SK-N-SH (cell line): ENCODE measurements around the gene AFF3. TPM values are rescaled to one million over a fixed set of nuclear protein-coding genes. Genes with fewer than 3 reads are reported as not detected.
A peak's percentile ranks its signal among the peaks of the same experiment; 100 is the strongest.

Experiments used
- CTCF ChIA-PET: fragments of 300-600, 350-600 bp; formaldehyde crosslinking; extraction: SDS; loops from one replicate; lab custom pipeline; 2021; lab: Yijun Ruan, JAX
- POLR2A ChIA-PET: fragments of 350-600 bp; sonication (Branson Sonifier 250); formaldehyde crosslinking; extraction: SDS; loops from one replicate; lab custom pipeline; 2020; ENCODE audit warnings: antibody characterized with exemption, inconsistent platforms; lab: Yijun Ruan, JAX
- DNase-seq: peaks from one replicate; pipeline ENCODE4 v3.0.0; 2012
- H2AFZ ChIP-seq: fragments of 200-600 bp; sonication (generic); 2 replicates; pipeline ENCODE4 v1.8.1; 2016; ENCODE audit warnings: antibody characterized with exemption, mild to moderate bottlenecking, low read depth
- H3F3A ChIP-seq: fragments of 200-600 bp; sonication (generic); replicated peaks from 2 replicates; pipeline ENCODE3; 2016; ENCODE audit warnings: antibody characterized with exemption, mild to moderate bottlenecking; ENCODE audit not compliant: insufficient read depth
- H3K27ac ChIP-seq, 2 experiments: fragments of 200-500 bp in 1 of 2; fragments of 200-600 bp in 1 of 2; sonication (Bioruptor generic) in 1 of 2; sonication (generic), shearing (Covaris generic) in 1 of 2; 2 replicates each; pipeline versions ENCODE4 v1.5.1 to v1.6.1; 2014 to 2016; ENCODE audit warnings: low read depth in 2 of 2, inconsistent platforms in 1 of 2, low read length in 1 of 2, mild to moderate bottlenecking in 1 of 2, mixed read lengths in 1 of 2
- H3K27me3 ChIP-seq: fragments of 200-600 bp; sonication (generic), shearing (Covaris generic); 2 replicates; pipeline ENCODE4 v1.6.1; 2016; ENCODE audit warnings: mixed run types; ENCODE audit not compliant: insufficient read depth
- H3K36me3 ChIP-seq, 2 experiments: fragments of 200-500 bp in 1 of 2; fragments of 200-600 bp in 1 of 2; sonication (Bioruptor generic) in 1 of 2; sonication (generic) in 1 of 2; replicated peaks in 1 of 2; 2 replicates each; pipeline versions ENCODE3 to v1.5.1; 2014 to 2016; ENCODE audit warnings: low read length in 1 of 2, mild to moderate bottlenecking in 1 of 2; ENCODE audit not compliant: insufficient read depth in 2 of 2, control insufficient read depth in 1 of 2
- H3K4me1 ChIP-seq, 2 experiments: fragments of 200-500 bp in 1 of 2; fragments of 200-600 bp in 1 of 2; sonication (Bioruptor generic) in 1 of 2; sonication (generic), shearing (Covaris generic) in 1 of 2; 2 replicates each; pipeline versions ENCODE4 v1.5.1 to v1.6.1; 2014 to 2016; ENCODE audit warnings: low read depth in 1 of 2, low read length in 1 of 2, mixed run types in 1 of 2; ENCODE audit not compliant: insufficient read depth in 2 of 2, control insufficient read depth in 1 of 2
- H3K4me2 ChIP-seq: fragments of 200-600 bp; sonication (generic), shearing (Covaris generic); 2 replicates; pipeline ENCODE4 v1.6.1; 2017; ENCODE audit warnings: mixed run types
- H3K4me3 ChIP-seq, 2 experiments: fragments of 200-500 bp in 1 of 2; fragments of 200-600 bp in 1 of 2; sonication (Bioruptor generic) in 1 of 2; sonication (generic), shearing (Covaris generic) in 1 of 2; 2 replicates each; pipeline versions ENCODE4 v1.5.1 to v1.8.1; 2014 to 2016; ENCODE audit warnings: low read depth in 2 of 2, inconsistent platforms in 1 of 2, low read length in 1 of 2, mild to moderate bottlenecking in 1 of 2, mixed read lengths in 1 of 2, moderate library complexity in 1 of 2
- H3K79me2 ChIP-seq: fragments of 200-600 bp; sonication (generic); 2 replicates; pipeline ENCODE4 v1.8.1; 2017; ENCODE audit warnings: mild to moderate bottlenecking; ENCODE audit not compliant: insufficient read depth
- H3K9ac ChIP-seq: fragments of 200-600 bp; sonication (generic); 2 replicates; pipeline ENCODE4 v1.6.1; 2017; ENCODE audit warnings: mixed run types
- H3K9me2 ChIP-seq: fragments of 200-600 bp; sonication (generic); 2 replicates; pipeline ENCODE4 v1.6.1; 2017; ENCODE audit warnings: mixed run types
- H3K9me3 ChIP-seq: fragments of 200-600 bp; sonication (generic); 2 replicates; pipeline ENCODE4 v1.6.1; 2017; ENCODE audit warnings: mixed run types, mild to moderate bottlenecking, moderate library complexity
- H4K20me1 ChIP-seq: fragments of 200-600 bp; sonication (generic); 2 replicates; pipeline ENCODE4 v1.6.1; 2017; ENCODE audit warnings: mild to moderate bottlenecking, mixed run types; ENCODE audit not compliant: insufficient read depth
- EP300 ChIP-seq, 2 experiments: IDR thresholded peaks; 2 replicates each; pipeline versions ENCODE4 v1.4.0 to v1.6.1; 2012; ENCODE audit warnings: borderline replicate concordance in 1 of 2, low read depth in 1 of 2, low read length in 1 of 2
- GABPA ChIP-seq: IDR thresholded peaks from 2 replicates; pipeline ENCODE4 v1.4.0; 2012; ENCODE audit warnings: low read depth, mild to moderate bottlenecking
- GATA2 ChIP-seq: sonication (generic); formaldehyde crosslinking; IDR thresholded peaks from 2 replicates; pipeline ENCODE4 v1.5.0; 2020; ENCODE audit warnings: mild to moderate bottlenecking, missing genetic modification reagents
- JUND ChIP-seq: IDR thresholded peaks from 2 replicates; pipeline ENCODE4 v1.4.0; 2012
- NFIC ChIP-seq: IDR thresholded peaks from 2 replicates; pipeline ENCODE4 v1.4.0; 2012; ENCODE audit warnings: borderline replicate concordance
- RAD21 ChIP-seq: IDR thresholded peaks from 2 replicates; pipeline ENCODE4 v1.6.1; 2012; ENCODE audit warnings: mild to moderate bottlenecking, low read length
- RXRA ChIP-seq: IDR thresholded peaks from 2 replicates; pipeline ENCODE4 v1.4.0; 2012; ENCODE audit warnings: low read depth, mild to moderate bottlenecking, borderline replicate concordance
- TAF1 ChIP-seq: IDR thresholded peaks from 2 replicates; pipeline ENCODE4 v1.6.1; 2012; ENCODE audit warnings: low read depth, mild to moderate bottlenecking, low read length, moderate library complexity, borderline replicate concordance
- TCF12 ChIP-seq: IDR thresholded peaks from 2 replicates; pipeline ENCODE4 v1.4.0; 2012
- WGBS: methylation state at CpG from one replicate; pipeline ENCODE4 v1.1.6; 2017; ENCODE audit warnings: low lambda C conversion rate; 5-methylcytosine and 5-hydroxymethylcytosine counted together
- polyA plus RNA-seq, 3 experiments: library from polyadenylated mRNA; depleted of rRNA; stranded (reverse); fragments of >200 nt; gene quantifications; 2 replicates each; pipeline ENCODE4 v1.2.3, GENCODE V29; 2012
- TF ChIP-seq, protein P1 (sequence below): fragments of 150-350 bp; IDR thresholded peaks from 2 replicates; pipeline ENCODE4 v1.6.1; 2016; ENCODE audit warnings: mild to moderate bottlenecking, low read depth, low read length
- TF ChIP-seq, protein P2 (sequence below): IDR thresholded peaks from 2 replicates; pipeline ENCODE4 v1.4.0; 2012; ENCODE audit warnings: low read depth
- TF ChIP-seq, protein P3 (sequence below): fragments of 200-600 bp; sonication (generic); IDR thresholded peaks from 2 replicates; pipeline ENCODE4 v1.6.1; 2017; ENCODE audit warnings: antibody characterized with exemption, mild to moderate bottlenecking, moderate library complexity
- TF ChIP-seq, protein P4 (sequence below): IDR thresholded peaks from 2 replicates; pipeline ENCODE4 v1.4.0; 2012; ENCODE audit warnings: low read depth, borderline replicate concordance

The AFF3 gene
- polyA plus RNA-seq, 1 of the 3 experiments (the other 2 are of a cell fraction): 0.36 TPM

DNA sequence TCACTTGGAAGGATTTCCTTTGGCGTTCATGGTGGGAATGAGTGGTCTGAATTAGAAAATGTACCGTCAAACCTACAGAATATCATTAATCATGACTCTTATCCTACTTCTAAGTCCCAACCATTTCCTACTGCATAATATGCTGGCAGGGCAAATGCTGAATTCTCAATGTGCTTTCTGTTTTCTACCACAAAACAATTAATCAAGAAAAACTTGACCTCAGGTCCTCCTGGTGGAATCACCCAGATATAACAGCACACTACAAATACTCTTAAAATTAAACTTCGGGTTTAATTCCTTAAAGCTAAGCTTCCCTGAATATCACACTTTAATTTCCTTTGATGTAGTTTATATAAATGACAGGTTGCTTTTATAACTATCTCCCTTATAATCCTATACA lies 301.6 kb downstream of the AFF3 start:
- no peaks in the 10 kb centered on the region for H3K9me2 ChIP-seq
- no peaks in the 10 kb centered on the region for H3K27me3 ChIP-seq
- no peaks in the 10 kb centered on the region for H3F3A ChIP-seq
- H3K4me2 ChIP-seq: no peak overlapping the region
- no peak overlapping the region for H3K9ac ChIP-seq
- no peak overlapping the region for H3K4me3 ChIP-seq
- no peaks in the 10 kb centered on the region for H3K9me3 ChIP-seq
- H3K27ac ChIP-seq: no peak overlapping the region
- TF ChIP-seq RXRA (no peak), TAF1 (no peak), JUND (no peak), RAD21 (no peak), TCF12 (no peak), NFIC (no peak)
- TF ChIP-seq, protein P1, sequence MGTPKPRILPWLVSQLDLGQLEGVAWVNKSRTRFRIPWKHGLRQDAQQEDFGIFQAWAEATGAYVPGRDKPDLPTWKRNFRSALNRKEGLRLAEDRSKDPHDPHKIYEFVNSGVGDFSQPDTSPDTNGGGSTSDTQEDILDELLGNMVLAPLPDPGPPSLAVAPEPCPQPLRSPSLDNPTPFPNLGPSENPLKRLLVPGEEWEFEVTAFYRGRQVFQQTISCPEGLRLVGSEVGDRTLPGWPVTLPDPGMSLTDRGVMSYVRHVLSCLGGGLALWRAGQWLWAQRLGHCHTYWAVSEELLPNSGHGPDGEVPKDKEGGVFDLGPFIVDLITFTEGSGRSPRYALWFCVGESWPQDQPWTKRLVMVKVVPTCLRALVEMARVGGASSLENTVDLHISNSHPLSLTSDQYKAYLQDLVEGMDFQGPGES: no peak
- TF ChIP-seq, protein P2, sequence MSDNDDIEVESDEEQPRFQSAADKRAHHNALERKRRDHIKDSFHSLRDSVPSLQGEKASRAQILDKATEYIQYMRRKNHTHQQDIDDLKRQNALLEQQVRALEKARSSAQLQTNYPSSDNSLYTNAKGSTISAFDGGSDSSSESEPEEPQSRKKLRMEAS: no peak
- TF ChIP-seq, protein P3, sequence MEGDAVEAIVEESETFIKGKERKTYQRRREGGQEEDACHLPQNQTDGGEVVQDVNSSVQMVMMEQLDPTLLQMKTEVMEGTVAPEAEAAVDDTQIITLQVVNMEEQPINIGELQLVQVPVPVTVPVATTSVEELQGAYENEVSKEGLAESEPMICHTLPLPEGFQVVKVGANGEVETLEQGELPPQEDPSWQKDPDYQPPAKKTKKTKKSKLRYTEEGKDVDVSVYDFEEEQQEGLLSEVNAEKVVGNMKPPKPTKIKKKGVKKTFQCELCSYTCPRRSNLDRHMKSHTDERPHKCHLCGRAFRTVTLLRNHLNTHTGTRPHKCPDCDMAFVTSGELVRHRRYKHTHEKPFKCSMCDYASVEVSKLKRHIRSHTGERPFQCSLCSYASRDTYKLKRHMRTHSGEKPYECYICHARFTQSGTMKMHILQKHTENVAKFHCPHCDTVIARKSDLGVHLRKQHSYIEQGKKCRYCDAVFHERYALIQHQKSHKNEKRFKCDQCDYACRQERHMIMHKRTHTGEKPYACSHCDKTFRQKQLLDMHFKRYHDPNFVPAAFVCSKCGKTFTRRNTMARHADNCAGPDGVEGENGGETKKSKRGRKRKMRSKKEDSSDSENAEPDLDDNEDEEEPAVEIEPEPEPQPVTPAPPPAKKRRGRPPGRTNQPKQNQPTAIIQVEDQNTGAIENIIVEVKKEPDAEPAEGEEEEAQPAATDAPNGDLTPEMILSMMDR: no peak; the same call in 1 of the 2 replicates
- TF ChIP-seq, protein P4, sequence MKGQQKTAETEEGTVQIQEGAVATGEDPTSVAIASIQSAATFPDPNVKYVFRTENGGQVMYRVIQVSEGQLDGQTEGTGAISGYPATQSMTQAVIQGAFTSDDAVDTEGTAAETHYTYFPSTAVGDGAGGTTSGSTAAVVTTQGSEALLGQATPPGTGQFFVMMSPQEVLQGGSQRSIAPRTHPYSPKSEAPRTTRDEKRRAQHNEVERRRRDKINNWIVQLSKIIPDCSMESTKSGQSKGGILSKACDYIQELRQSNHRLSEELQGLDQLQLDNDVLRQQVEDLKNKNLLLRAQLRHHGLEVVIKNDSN: no peak
- no peaks in the 10 kb centered on the region for H3K36me3 ChIP-seq
- no peak overlapping the region for H2AFZ ChIP-seq
- no peak for DNase-seq
- no peaks in the 10 kb centered on the region for H4K20me1 ChIP-seq
- peaks cover 0 to 15% of the 10 kb centered on the region in 2 experiments; a peak in 2 of 4 replicates for H3K4me1 ChIP-seq
- ChIA-PET CTCF (no interaction called here), POLR2A (interaction anchor here (0.5 kb wide), 1 partner anchor 1554 kb away, joined by 3 read pairs; no protein-coding TSS in a partner anchor)
- 73% methylated on average over 3 of the region's 3 CpGs for WGBS
- no peaks in the 10 kb centered on the region for H3K79me2 ChIP-seq

GRCh38 chr2:99836690-99837605 lies 305.4 kb downstream of the AFF3 start:
- Histone ChIP-seq H3K9me2 (no peaks in the 10 kb centered on the region), H3K9ac (no peak overlapping the region), H3K4me2 (no peak overlapping the region), H3K27ac (peak overlapping the region in 1 of 2 experiments; percentile 82; a peak in 2 of 4 replicates), H2AFZ (0 out of 2 replicates have a peak overlapping the region, but pooled peaks have one; percentile 19), H3K4me1 (peaks cover 0 to 19% of the 10 kb centered on the region in 2 experiments; a peak in 2 of 4 replicates), H3K9me3 (no peaks in the 10 kb centered on the region), H3F3A (no peaks in the 10 kb centered on the region), H3K4me3 (no peak overlapping the region), H3K36me3 (no peaks in the 10 kb centered on the region), H3K79me2 (no peaks in the 10 kb centered on the region), H4K20me1 (no peaks in the 10 kb centered on the region), H3K27me3 (no peaks in the 10 kb centered on the region)
- ChIA-PET CTCF (interaction anchor here (1.2 to 1.4 kb wide), 2 partner anchors 18 to 284 kb away, joined by 3 read pairs; no protein-coding TSS in a partner anchor), POLR2A (no interaction called here)
- TF ChIP-seq GABPA (no peak), GATA2 (CRISPR knock-in tag) (peak; percentile 16; the same call in 1 of the 2 replicates), EP300 (IDR thresholded peaks at IDR 0.05; ENCODE audit: borderline replicate concordance in 1 of 2, low read depth in 1 of 2, low read length in 1 of 2) (peak in 1 of 2 experiments; percentile 7; a peak in 1 of 4 replicates)
- DNase-seq: peak; percentile 31
- 42% methylated on average over 6 of the region's 6 CpGs for WGBS
